ENCODE measurements around the gene NR1H3. TPM values are rescaled to one million over a fixed set of nuclear protein-coding genes. Genes with fewer than 3 reads are reported as not detected.

NR1H3 gene
- total RNA-seq, 1 donor, result 39.3 TPM

- no peak for TF ChIP-seq CTCF (IDR thresholded peaks at IDR 0.05; ENCODE audit: insufficient read depth, low read depth, low read length)
Measured at GRCh38 chr11:47267876-47268275, 10.1 kb downstream of the NR1H3 start.

GRCh38 chr11:47268448-47269001, 10.7 kb downstream of the NR1H3 start:
- no peak for TF ChIP-seq CTCF (IDR thresholded peaks at IDR 0.05; ENCODE audit: insufficient read depth, low read depth, low read length)
- DNase-seq (ENCODE audit: low read depth), result no peak
- H3K4me3 ChIP-seq (ENCODE audit: low read depth, low read length), result no peak overlapping the region

More at GRCh38 chr11:47267876-47268275, 10.1 kb downstream of the NR1H3 start:
- no peak for DNase-seq (ENCODE audit: low read depth)
- no peak overlapping the region for H3K4me3 ChIP-seq (ENCODE audit: low read depth, low read length)

DNA sequence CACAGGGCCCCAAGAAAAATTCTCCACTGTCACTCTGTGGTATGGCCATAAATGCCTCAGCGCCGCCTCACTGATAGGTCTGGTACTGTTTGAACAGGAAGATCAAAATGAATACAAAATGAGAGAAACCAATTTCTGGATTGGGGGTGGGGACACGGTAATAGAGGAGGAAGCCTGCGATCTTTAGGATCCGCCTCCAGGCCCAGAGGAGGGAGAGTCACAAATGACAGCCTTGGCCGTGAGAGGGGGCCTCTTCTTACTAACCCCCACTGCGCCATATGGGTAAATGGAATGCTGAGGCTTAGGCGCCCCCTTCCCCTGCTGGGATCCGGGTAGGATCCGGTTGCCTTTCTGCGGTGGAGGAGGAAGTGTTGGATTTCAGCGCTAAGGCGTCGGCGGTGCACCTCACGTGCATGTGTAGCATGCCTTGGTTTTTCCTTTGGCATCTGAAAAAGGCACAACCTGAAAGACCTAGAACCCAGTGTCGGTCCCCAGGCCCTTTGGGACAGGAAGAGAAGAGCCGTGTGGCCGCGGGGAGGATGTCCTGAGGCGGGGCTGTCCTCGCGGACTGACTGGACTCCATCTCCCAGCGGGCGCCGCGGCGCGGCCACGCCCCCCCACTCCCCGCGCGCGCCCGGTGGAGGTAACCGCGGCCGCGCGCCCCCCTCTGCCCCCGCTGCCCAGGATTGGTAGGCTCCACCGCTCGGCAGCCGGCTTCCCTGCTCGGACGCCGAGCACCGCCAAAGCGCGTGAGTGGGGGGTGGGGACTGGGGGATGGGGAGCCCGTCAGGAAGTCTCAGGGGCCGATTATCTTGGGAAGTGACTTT, 11.4 kb downstream of the NR1H3 start:
- DNase-seq (ENCODE audit: low read depth), result peak; percentile 91
- TF ChIP-seq CTCF (IDR thresholded peaks at IDR 0.05; ENCODE audit: insufficient read depth, low read depth, low read length), result peak; percentile 27
- H3K4me3 ChIP-seq (ENCODE audit: low read depth, low read length), result peak overlapping the region; percentile 79

DNA sequence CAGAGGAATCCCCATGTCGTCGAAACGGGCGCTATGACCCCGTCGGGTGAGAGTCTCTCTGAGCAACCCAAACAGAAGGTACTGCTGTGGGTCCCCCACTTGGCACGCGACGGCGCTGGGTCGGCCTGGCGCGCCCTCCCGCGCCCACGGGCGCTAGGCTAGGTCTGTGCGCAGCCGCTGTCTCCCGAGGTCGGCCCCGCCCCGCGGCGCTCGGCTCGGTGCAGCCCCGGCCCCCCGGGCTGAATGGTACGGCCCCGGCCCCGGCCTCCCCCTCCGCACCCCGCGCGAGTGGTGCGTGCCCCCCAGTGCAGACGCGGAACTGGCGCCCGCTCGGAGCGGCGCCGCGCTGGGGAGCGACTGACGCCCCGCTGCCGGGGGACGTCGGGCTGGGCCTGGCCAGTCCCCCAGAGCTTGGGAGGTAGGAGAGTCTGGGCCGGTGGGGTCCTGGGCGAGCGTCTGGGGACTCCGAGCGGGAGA, 12.1 kb downstream of the NR1H3 start, which contains the start of gene MADD:
Gene MADD (plus strand): TSS at position 305 of the 477 bp plus-strand sequence.
- peak within 1 kb of the TSS; percentile 79 for H3K4me3 ChIP-seq (ENCODE audit: low read depth, low read length)
- DNase-seq (ENCODE audit: low read depth), result peak; percentile 86
- no peak for TF ChIP-seq CTCF (IDR thresholded peaks at IDR 0.05; ENCODE audit: insufficient read depth, low read depth, low read length)

DNA sequence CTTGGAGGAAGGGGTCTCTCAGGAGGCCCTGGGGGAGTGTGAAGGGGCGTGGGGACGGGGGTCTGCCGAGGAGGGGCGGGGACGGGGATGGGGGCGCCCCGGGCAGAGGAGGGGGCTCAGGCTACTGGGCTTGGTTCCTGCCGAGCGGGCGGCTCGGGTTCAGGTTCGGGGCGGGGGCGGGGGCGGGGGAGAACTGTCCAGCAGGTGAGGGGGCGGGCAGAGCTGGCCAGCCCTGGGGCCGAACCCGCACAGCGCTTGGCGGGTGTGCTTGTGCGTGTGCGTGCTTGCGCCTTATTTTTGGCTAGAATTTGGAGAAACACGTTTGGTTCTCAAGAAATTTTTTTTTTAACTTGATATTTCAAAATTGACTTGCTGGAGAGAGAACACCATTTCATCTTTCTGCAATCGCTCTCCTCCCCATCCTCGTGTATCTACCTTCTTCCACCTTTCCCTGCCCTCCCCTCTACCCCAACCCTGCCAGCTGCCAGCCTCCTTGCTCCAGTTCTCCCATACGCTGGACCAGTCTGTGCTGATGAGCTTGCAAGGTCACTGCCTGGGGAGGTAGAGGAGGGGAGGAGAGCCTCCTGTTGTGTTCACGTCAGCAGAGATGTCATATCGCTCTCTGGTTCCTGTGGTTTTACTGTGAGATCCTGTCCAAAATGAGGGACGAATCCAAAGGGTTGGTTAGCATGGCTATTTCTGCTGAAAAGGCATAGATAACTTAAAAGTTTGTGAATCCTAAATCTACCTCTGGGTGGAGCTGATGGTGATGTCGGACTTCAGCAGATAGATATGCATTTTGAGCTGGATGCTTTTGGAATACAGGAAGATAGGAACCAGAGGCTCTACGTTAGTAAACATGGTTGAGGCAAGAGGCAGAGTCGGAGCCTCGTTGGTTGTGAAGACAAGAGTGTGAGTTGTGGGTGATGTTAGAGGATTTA, 12.8 kb downstream of the NR1H3 start:
- H3K4me3 ChIP-seq (ENCODE audit: low read depth, low read length), result peak overlapping the region; percentile 79
- TF ChIP-seq CTCF (IDR thresholded peaks at IDR 0.05; ENCODE audit: insufficient read depth, low read depth, low read length), result peak; percentile 15
- peak; percentile 71 for DNase-seq (ENCODE audit: low read depth)

DNA sequence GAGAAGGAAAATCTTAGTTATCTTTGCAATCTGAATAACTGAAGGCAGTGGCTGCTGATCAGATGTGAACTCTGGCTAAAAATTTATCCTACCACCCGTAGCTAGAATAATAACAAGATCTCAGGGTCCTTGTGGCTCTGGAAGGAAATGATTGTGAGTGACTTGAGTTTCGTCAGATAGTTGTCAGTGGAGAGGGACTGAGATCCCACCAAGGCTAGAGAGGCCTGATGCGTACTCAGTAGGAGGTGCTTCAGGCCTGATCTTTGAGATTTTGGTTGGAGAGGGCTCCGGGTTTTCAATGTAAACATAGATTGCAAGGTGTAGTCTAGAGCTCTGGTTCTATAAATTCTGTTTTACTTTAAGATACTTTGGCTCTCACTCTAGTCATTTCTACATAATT, 13.5 kb downstream of the NR1H3 start:
- H3K4me3 ChIP-seq (ENCODE audit: low read depth, low read length), result peak overlapping the region; percentile 79
- no peak for TF ChIP-seq CTCF (IDR thresholded peaks at IDR 0.05; ENCODE audit: insufficient read depth, low read depth, low read length)
- DNase-seq (ENCODE audit: low read depth), result no peak

Measured in fibroblast of villous mesenchyme (primary cell).